Panc1 (cell line): ENCODE results near the gene TEX13B. TPM values are rescaled to one million over a fixed set of nuclear protein-coding genes. Genes with fewer than 3 reads are reported as not detected.
A peak's percentile ranks its signal among the peaks of the same experiment; 100 is the strongest.

Experiments used
- ATAC-seq: fragments of 200-7000 bp; cut with Tn5 transposase; 2 replicates; pipeline ENCODE4 v1.9.1; 2020; ENCODE audit warnings: mild to moderate bottlenecking, moderate library complexity
- BruUV-seq: library from RNA; stranded (reverse); fragments of 400-500 nt; replicated peaks from 2 replicates; lab custom pipeline; 2021; lab: Mats Ljungman, UMichigan
- CTCF ChIA-PET: fragments of 300-600 bp; sonication (Branson Sonifier 250); formaldehyde crosslinking; loops from one replicate; lab custom pipeline; 2022; ENCODE audit warnings: antibody characterized with exemption; lab: Charles Lee
- POLR2A ChIA-PET: fragments of 300-600 bp; sonication (Branson Sonifier 250); formaldehyde crosslinking; loops from one replicate; lab custom pipeline; 2022; ENCODE audit warnings: antibody characterized with exemption; lab: Charles Lee
- DNase-seq: peaks from one replicate; pipeline ENCODE4 v3.0.0-alpha.2; 2010; ENCODE audit warnings: low read depth, low spot score
- H3K27ac ChIP-seq: 2 replicates; pipeline ENCODE4 v1.5.1; 2011; ENCODE audit warnings: mild to moderate bottlenecking, low read length, inconsistent platforms
- H3K27me3 ChIP-seq: fragments of 200-500 bp; sonication (Bioruptor generic); 2 replicates; pipeline ENCODE4 v1.6.0; 2014; ENCODE audit warnings: low read length, inconsistent platforms; ENCODE audit not compliant: control insufficient read depth, insufficient read depth
- H3K36me3 ChIP-seq: fragments of 200-500 bp; sonication (Bioruptor generic); 2 replicates; pipeline ENCODE4 v1.5.1; 2014; ENCODE audit warnings: inconsistent platforms, mild to moderate bottlenecking, low read length, moderate library complexity; ENCODE audit not compliant: control insufficient read depth, insufficient read depth
- H3K4me1 ChIP-seq: 2 replicates; pipeline ENCODE4 v1.5.1; 2011; ENCODE audit warnings: inconsistent platforms, mild to moderate bottlenecking, low read length, moderate library complexity; ENCODE audit not compliant: control insufficient read depth, insufficient read depth
- H3K4me3 ChIP-seq, 2 experiments: 2 replicates each; pipeline ENCODE4 v1.5.1; 2011 to 2012; ENCODE audit warnings: low read depth in 2 of 2, low read length in 2 of 2, mild to moderate bottlenecking in 2 of 2, inconsistent platforms in 1 of 2, moderate library complexity in 1 of 2
- H3K9me3 ChIP-seq: fragments of 200-500 bp; sonication (Bioruptor generic); 2 replicates; pipeline ENCODE4 v1.5.1; 2014; ENCODE audit warnings: low read depth, mild to moderate bottlenecking, inconsistent platforms, low read length, moderate library complexity; ENCODE audit not compliant: control insufficient read depth, insufficient read depth
- POLR2AphosphoS5 ChIP-seq: IDR thresholded peaks from 2 replicates; pipeline ENCODE4 v1.6.1; 2012; ENCODE audit warnings: mild to moderate bottlenecking, low read depth, low read length, moderate library complexity
- SIN3A ChIP-seq: IDR thresholded peaks from 2 replicates; pipeline ENCODE4 v1.6.1; 2012; ENCODE audit warnings: low read depth, mild to moderate bottlenecking, low read length, moderate library complexity, borderline replicate concordance; ENCODE audit not compliant: insufficient read depth
- TCF7L2 ChIP-seq: IDR thresholded peaks from 2 replicates; pipeline ENCODE4 v1.6.1; 2011; ENCODE audit warnings: mild to moderate bottlenecking, low read depth, low read length, inconsistent platforms
- in situ Hi-C: cut with HindIII; loops from 2 replicates; pipeline ENCODE4 v1.10.0; 2016; ENCODE audit warnings: low sequenced_read_pairs, low pct_unique_long_range_greater_than_20kb
- intact Hi-C: fragments of 100-400 bp; cut with micrococcal nuclease; formaldehyde crosslinking; loops from one replicate; pipeline ENCODE4 v1.10.0; 2022; ENCODE audit not compliant: unreplicated experiment
- total RNA-seq: library from RNA; stranded (reverse); gene quantifications from one replicate; pipeline ENCODE4 v1.2.1, GENCODE V29; 2021; ENCODE audit not compliant: unreplicated experiment
- TF ChIP-seq, protein P1 (sequence below): fragments of 450-650 bp; IDR thresholded peaks from 2 replicates; pipeline ENCODE4 v1.5.1; 2017; ENCODE audit warnings: mild to moderate bottlenecking
- TF ChIP-seq, protein P2 (sequence below), 2 experiments: IDR thresholded peaks; 2 replicates each; pipeline ENCODE4 v1.6.1; 2011 to 2012; ENCODE audit warnings: low read depth in 2 of 2, control low read depth in 1 of 2, low read length in 1 of 2, mild to moderate bottlenecking in 1 of 2, moderate library complexity in 1 of 2; ENCODE audit not compliant: insufficient read depth in 1 of 2

The TEX13B gene
- total RNA-seq, 1 experiment from 2014 or later: not detected

DNA sequence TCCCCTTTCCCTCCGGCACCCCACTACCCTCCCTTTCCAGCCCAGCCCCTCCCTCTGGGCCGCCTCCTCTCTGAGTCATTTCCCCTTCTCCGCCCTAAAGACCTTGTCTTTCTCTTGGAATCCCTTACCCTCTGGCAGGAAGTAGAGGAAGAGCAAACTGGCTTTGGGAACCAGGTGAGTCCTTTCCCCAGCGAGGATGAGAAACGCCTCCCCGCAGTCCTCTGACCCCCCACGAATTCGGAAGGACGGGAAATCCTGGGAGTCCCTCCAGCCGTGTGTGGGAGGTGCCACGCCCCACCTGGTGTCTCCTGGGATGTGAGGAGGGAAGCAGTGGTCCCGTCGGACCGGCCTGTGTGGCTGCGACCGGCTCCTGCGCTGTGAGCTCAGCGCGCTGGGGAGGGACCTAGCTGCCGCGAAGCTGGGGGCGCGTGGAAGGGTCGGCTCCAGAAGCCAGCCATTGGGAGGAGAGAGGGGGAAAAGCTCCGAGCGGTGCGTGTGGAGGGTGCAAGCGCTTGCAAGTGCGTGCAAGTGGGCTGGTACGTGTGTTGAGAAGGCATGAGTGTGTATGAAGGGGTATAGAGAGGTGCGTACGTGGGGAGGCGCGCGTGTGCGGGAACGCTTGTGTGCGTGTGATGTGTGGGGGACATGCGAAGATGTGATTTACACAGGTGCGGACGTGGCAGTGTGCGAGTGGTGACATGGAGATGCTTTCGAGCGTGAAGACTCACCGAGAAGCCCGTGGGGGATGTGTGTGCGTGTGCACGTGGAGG lies 46.3 kb downstream of the TEX13B start:
- Histone ChIP-seq H3K4me3 (peak overlapping the region; percentile 32 to 70), H3K27me3 (no peaks in the 10 kb centered on the region), H3K9me3 (no peaks in the 10 kb centered on the region), H3K36me3 (no peaks in the 10 kb centered on the region), H3K4me1 (no peaks in the 10 kb centered on the region), H3K27ac (no peak overlapping the region)
- CTCF ChIA-PET: no interaction called here
- POLR2A ChIA-PET: no interaction called here
- ATAC-seq (peak; percentile 73), DNase-seq (peak; percentile 8)
- intact Hi-C loops: loop anchor here (10.0 kb wide), 1 partner anchor 139 kb away; no protein-coding TSS in a partner anchor
- no peak for TF ChIP-seq SIN3A
- TF ChIP-seq TCF7L2: no peak
- TF ChIP-seq, protein P1, sequence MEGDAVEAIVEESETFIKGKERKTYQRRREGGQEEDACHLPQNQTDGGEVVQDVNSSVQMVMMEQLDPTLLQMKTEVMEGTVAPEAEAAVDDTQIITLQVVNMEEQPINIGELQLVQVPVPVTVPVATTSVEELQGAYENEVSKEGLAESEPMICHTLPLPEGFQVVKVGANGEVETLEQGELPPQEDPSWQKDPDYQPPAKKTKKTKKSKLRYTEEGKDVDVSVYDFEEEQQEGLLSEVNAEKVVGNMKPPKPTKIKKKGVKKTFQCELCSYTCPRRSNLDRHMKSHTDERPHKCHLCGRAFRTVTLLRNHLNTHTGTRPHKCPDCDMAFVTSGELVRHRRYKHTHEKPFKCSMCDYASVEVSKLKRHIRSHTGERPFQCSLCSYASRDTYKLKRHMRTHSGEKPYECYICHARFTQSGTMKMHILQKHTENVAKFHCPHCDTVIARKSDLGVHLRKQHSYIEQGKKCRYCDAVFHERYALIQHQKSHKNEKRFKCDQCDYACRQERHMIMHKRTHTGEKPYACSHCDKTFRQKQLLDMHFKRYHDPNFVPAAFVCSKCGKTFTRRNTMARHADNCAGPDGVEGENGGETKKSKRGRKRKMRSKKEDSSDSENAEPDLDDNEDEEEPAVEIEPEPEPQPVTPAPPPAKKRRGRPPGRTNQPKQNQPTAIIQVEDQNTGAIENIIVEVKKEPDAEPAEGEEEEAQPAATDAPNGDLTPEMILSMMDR: no peak
- TF ChIP-seq POLR2AphosphoS5: no peak
- TF ChIP-seq, protein P2, sequence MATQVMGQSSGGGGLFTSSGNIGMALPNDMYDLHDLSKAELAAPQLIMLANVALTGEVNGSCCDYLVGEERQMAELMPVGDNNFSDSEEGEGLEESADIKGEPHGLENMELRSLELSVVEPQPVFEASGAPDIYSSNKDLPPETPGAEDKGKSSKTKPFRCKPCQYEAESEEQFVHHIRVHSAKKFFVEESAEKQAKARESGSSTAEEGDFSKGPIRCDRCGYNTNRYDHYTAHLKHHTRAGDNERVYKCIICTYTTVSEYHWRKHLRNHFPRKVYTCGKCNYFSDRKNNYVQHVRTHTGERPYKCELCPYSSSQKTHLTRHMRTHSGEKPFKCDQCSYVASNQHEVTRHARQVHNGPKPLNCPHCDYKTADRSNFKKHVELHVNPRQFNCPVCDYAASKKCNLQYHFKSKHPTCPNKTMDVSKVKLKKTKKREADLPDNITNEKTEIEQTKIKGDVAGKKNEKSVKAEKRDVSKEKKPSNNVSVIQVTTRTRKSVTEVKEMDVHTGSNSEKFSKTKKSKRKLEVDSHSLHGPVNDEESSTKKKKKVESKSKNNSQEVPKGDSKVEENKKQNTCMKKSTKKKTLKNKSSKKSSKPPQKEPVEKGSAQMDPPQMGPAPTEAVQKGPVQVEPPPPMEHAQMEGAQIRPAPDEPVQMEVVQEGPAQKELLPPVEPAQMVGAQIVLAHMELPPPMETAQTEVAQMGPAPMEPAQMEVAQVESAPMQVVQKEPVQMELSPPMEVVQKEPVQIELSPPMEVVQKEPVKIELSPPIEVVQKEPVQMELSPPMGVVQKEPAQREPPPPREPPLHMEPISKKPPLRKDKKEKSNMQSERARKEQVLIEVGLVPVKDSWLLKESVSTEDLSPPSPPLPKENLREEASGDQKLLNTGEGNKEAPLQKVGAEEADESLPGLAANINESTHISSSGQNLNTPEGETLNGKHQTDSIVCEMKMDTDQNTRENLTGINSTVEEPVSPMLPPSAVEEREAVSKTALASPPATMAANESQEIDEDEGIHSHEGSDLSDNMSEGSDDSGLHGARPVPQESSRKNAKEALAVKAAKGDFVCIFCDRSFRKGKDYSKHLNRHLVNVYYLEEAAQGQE (IDR thresholded peaks at IDR 0.05; ENCODE audit: insufficient read depth in 1 of 2, low read depth in 2 of 2, low read length in 1 of 2): no peak
- in situ Hi-C loops: no loop called here
- no TSS peak for BruUV-seq

DNA sequence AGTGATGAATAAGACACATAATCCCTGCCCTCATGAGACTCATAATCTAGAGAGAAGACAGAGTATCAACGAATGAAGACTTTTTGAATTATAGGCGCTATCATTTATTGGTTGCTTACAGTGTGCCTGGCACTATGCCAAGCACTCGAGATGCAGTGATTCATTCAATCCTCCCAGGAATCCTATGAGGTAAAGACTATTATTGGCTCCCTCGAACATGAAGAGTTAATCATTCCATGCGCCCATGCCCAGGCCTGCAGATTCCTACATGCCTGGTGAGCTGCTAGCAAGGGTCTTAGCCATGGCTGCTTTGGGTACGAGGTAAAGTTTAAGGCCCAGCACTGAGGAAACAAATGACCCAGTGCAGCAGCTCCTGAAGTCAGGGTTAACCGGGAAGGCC lies 47.0 kb downstream of the TEX13B start:
- Histone ChIP-seq H3K4me1 (no peaks in the 10 kb centered on the region), H3K4me3 (peak overlapping the region; percentile 32 to 70; a peak in 3 of 4 replicates), H3K27me3 (no peaks in the 10 kb centered on the region), H3K36me3 (no peaks in the 10 kb centered on the region), H3K27ac (no peak overlapping the region), H3K9me3 (no peaks in the 10 kb centered on the region)
- ChIA-PET CTCF (no interaction called here), POLR2A (no interaction called here)
- ATAC-seq: peak; percentile 46; the same call in 1 of the 2 replicates
- no TSS peak for BruUV-seq
- in situ Hi-C loops (no loop called here), intact Hi-C loops (loop anchor here (10.0 kb wide), 1 partner anchor 140 kb away; no protein-coding TSS in a partner anchor)
- DNase-seq: peak; percentile 2
- no peak for TF ChIP-seq TCF7L2
- no peak for TF ChIP-seq POLR2AphosphoS5
- TF ChIP-seq, protein P1: no peak
- TF ChIP-seq SIN3A: no peak
- TF ChIP-seq, protein P2 (IDR thresholded peaks at IDR 0.05; ENCODE audit: insufficient read depth in 1 of 2, low read depth in 2 of 2, low read length in 1 of 2): no peak
